IMR-90 (cell line): ENCODE data around the gene DNMT3L.

Experiments used
- BHLHE40 ChIP-seq: fragments of 150-350 bp; IDR thresholded peaks from 2 replicates; pipeline ENCODE4 v1.6.1; 2016; ENCODE audit warnings: mild to moderate bottlenecking, low read depth, low read length
- CEBPB ChIP-seq: IDR thresholded peaks from 2 replicates; pipeline ENCODE4 v1.6.1; 2012; ENCODE audit warnings: low read depth, low read length, improper control_type of control experiment
- CHD1 ChIP-seq: IDR thresholded peaks from 2 replicates; pipeline ENCODE4 v1.6.1; 2012; ENCODE audit warnings: low read depth, low read length, improper control_type of control experiment
- CTCF ChIP-seq: conservative IDR thresholded peaks from 2 replicates; pipeline ENCODE4 v1.5.1; 2012; ENCODE audit warnings: mild to moderate bottlenecking, low read depth, low read length, improper control_type of control experiment
- MAFK ChIP-seq: IDR thresholded peaks from 2 replicates; pipeline ENCODE4 v1.6.1; 2012; ENCODE audit warnings: low read depth, low read length, improper control_type of control experiment
- MAZ ChIP-seq: IDR thresholded peaks from 2 replicates; pipeline ENCODE4 v1.6.1; 2012; ENCODE audit warnings: low read depth, mild to moderate bottlenecking, low read length, improper control_type of control experiment, moderate library complexity, borderline replicate concordance
- MXI1 ChIP-seq: IDR thresholded peaks from 2 replicates; pipeline ENCODE4 v1.6.1; 2012; ENCODE audit warnings: low read depth, mild to moderate bottlenecking, low read length, moderate library complexity, borderline replicate concordance
- POLR2A ChIP-seq: IDR thresholded peaks from 2 replicates; pipeline ENCODE4 v1.6.1; 2012; ENCODE audit warnings: mild to moderate bottlenecking, low read depth, low read length
- RAD21 ChIP-seq: IDR thresholded peaks from 2 replicates; pipeline ENCODE4 v1.6.1; 2012; ENCODE audit warnings: low read length, improper control_type of control experiment
- RCOR1 ChIP-seq: IDR thresholded peaks from 2 replicates; pipeline ENCODE4 v1.6.1; 2012; ENCODE audit warnings: mild to moderate bottlenecking, low read length, improper control_type of control experiment; ENCODE audit not compliant: insufficient replicate concordance
- RFX5 ChIP-seq: IDR thresholded peaks from 2 replicates; pipeline ENCODE4 v1.8.0; 2012; ENCODE audit warnings: low read depth, mild to moderate bottlenecking, low read length, moderate library complexity
- TF ChIP-seq, protein P1 (sequence below): fragments of 150-350 bp; IDR thresholded peaks from 2 replicates; pipeline ENCODE4 v1.6.1; 2017; ENCODE audit warnings: mild to moderate bottlenecking, antibody characterized with exemption, low read length, low read depth

DNA sequence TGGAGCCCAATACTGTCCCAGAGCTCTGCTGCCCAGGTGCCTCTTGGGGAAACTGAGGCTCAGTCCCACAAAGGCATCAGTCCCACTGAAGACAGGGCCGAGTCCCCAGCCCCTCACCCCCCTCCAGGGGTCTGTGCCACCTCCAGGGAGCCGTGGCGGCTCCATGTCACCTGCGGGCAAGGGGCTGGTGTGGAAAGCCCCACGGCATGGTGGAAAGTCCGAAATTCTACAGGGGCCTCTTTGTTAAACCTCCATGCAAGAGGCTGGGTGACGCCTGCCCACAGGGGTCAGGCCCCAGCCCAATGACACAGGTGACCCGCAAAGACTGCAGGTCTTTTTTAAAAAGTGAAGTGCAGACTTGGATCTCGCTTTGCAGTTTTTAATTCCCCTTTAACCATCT is 20.7 kb upstream of the DNMT3L start:
- TF ChIP-seq CTCF, result no peak
- TF ChIP-seq RAD21, result no peak
- TF ChIP-seq POLR2A, result no peak
- no peak for TF ChIP-seq RCOR1
- TF ChIP-seq MAZ, result no peak
- no peak for TF ChIP-seq MXI1
- no peak for TF ChIP-seq BHLHE40
- TF ChIP-seq CHD1, result no peak
- TF ChIP-seq CEBPB, result no peak
- no peak for TF ChIP-seq RFX5
- TF ChIP-seq, protein P1, sequence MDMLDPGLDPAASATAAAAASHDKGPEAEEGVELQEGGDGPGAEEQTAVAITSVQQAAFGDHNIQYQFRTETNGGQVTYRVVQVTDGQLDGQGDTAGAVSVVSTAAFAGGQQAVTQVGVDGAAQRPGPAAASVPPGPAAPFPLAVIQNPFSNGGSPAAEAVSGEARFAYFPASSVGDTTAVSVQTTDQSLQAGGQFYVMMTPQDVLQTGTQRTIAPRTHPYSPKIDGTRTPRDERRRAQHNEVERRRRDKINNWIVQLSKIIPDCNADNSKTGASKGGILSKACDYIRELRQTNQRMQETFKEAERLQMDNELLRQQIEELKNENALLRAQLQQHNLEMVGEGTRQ, result no peak
- no peak for TF ChIP-seq MAFK
